Fibroblast of villous mesenchyme (primary cell): ENCODE data around the gene OR5A1. TPM values are rescaled to one million over a fixed set of nuclear protein-coding genes. Genes with fewer than 3 reads are reported as not detected.

Source experiments
- DNase-seq: peaks from one replicate; pipeline ENCODE4 v3.0.0-alpha.2; 2010; ENCODE audit warnings: low read depth
- H3K4me3 ChIP-seq: 2 replicates; pipeline ENCODE4 v1.5.1; 2011; ENCODE audit warnings: low read depth, mild to moderate bottlenecking, low read length
- CTCF ChIP-seq: IDR thresholded peaks from 2 replicates; pipeline ENCODE4 v1.5.1; 2012; ENCODE audit warnings: low read depth, mild to moderate bottlenecking, low read length; ENCODE audit not compliant: insufficient read depth
- total RNA-seq: library from RNA; depleted of rRNA; stranded (reverse); fragments of >200 nt; gene quantifications from 2 replicates; pipeline ENCODE4 v1.2.3, GENCODE V29; 2012

The OR5A1 gene
- total RNA-seq, 1 donor, result not detected

GRCh38 chr11:59416613-59417012 lies 19.7 kb upstream of the OR5A1 start:
- H3K4me3 ChIP-seq, result no peak overlapping the region
- TF ChIP-seq CTCF, result no peak

GRCh38 chr11:59417023-59417422 lies 19.2 kb upstream of the OR5A1 start:
- TF ChIP-seq CTCF, result no peak
- H3K4me3 ChIP-seq, result no peak overlapping the region
- no peak for DNase-seq

More at GRCh38 chr11:59416613-59417012, 19.7 kb upstream of the OR5A1 start:
- DNase-seq, result no peak

- DNase-seq, result no peak
- TF ChIP-seq CTCF, result no peak
- no peak overlapping the region for H3K4me3 ChIP-seq
Measured at GRCh38 chr11:59418156-59418555, 18.1 kb upstream of the OR5A1 start.

- no peak for TF ChIP-seq CTCF
- no peak for DNase-seq
- no peak overlapping the region for H3K4me3 ChIP-seq
Measured at GRCh38 chr11:59423835-59424234, 12.4 kb upstream of the OR5A1 start.

GRCh38 chr11:59425131-59425530 lies 11.1 kb upstream of the OR5A1 start:
- no peak for DNase-seq
- no peak for TF ChIP-seq CTCF
- H3K4me3 ChIP-seq, result no peak overlapping the region

GRCh38 chr11:59426361-59427067 lies 9.8 kb upstream of the OR5A1 start, which contains the start of gene OR5A2:
Gene OR5A2 (minus strand): TSS chr11:59426413. CDS start chr11:59422953, 3,460 bp downstream.
- TF ChIP-seq CTCF, result no peak
- no peak within 1 kb of the TSS for H3K4me3 ChIP-seq
- DNase-seq, result no peak

GRCh38 chr11:59427068-59427382 lies 9.2 kb upstream of the OR5A1 start:
- DNase-seq, result no peak
- H3K4me3 ChIP-seq, result no peak overlapping the region
- no peak for TF ChIP-seq CTCF
